HUES64 (cell line): ENCODE results near the gene DCTN4.

Experiments used
- H3K27ac ChIP-seq: 2 replicates; pipeline ENCODE4 v1.7.0; 2013; ENCODE audit warnings: low read depth, low read length, inconsistent platforms
- H3K27me3 ChIP-seq: 2 replicates; pipeline ENCODE4 v1.6.1; 2013; ENCODE audit warnings: mild to moderate bottlenecking, low read length; ENCODE audit not compliant: insufficient read depth
- H3K36me3 ChIP-seq: 2 replicates; pipeline ENCODE4 v1.6.1; 2013; ENCODE audit warnings: mild to moderate bottlenecking, low read length; ENCODE audit not compliant: insufficient read depth
- H3K4me1 ChIP-seq: 2 replicates; pipeline ENCODE4 v1.6.1; 2013; ENCODE audit warnings: mild to moderate bottlenecking, low read length, moderate library complexity; ENCODE audit not compliant: insufficient read depth
- H3K4me3 ChIP-seq: 2 replicates; pipeline ENCODE4 v1.5.1; 2013; ENCODE audit warnings: mild to moderate bottlenecking, low read length, moderate library complexity
- H3K9ac ChIP-seq: 2 replicates; pipeline ENCODE4 v1.6.1; 2013; ENCODE audit warnings: mild to moderate bottlenecking, low read depth, low read length
- H3K9me3 ChIP-seq: 2 replicates; pipeline ENCODE4 v1.6.1; 2013; ENCODE audit warnings: low read depth, low read length; ENCODE audit not compliant: insufficient read depth
- WGBS: fragments of 150-250, 120-280 bp; methylation state at CpG from one replicate; pipeline ENCODE4 v1.1.7; 2013; ENCODE audit warnings: missing lambda C conversion rate; 5-methylcytosine and 5-hydroxymethylcytosine counted together

DCTN4 gene

GRCh38 chr5:150778517-150779396 is 19.9 kb upstream of the DCTN4 start, which contains the start of gene SMIM3:
SMIM3 (plus strand) TSS chr5:150778757; CDS start chr5:150795441, 16,684 bp downstream.
- Histone ChIP-seq H3K4me1 (peaks cover 45% of the 10 kb centered on the region), H3K4me3 (peak within 1 kb of the TSS; percentile 89), H3K9me3 (no peaks in the 10 kb centered on the region), H3K9ac (peak within 1 kb of the TSS; percentile 91), H3K27ac (peak within 1 kb of the TSS; percentile 93), H3K36me3 (0 out of 2 replicates have a peak, but pooled peaks cover 4% of the 10 kb centered on the region), H3K27me3 (peaks cover 10% of the 10 kb centered on the region)
- under 1% methylated on average over 59 of the region's 59 CpGs for WGBS

- Histone ChIP-seq H3K27ac (peak overlapping the region; percentile 93; the same call in 1 of the 2 replicates), H3K36me3 (0 out of 2 replicates have a peak, but pooled peaks cover 4% of the 10 kb centered on the region), H3K27me3 (peaks cover 10% of the 10 kb centered on the region), H3K9ac (peak overlapping the region; percentile 91), H3K9me3 (no peaks in the 10 kb centered on the region), H3K4me3 (peak overlapping the region; percentile 89), H3K4me1 (peaks cover 38% of the 10 kb centered on the region)
- 22% methylated on average over 7 of the region's 7 CpGs for WGBS
These were observed 19.3 kb upstream of the DCTN4 start for GRCh38 chr5:150778088-150778516.

GRCh38 chr5:150777685-150778084 is 18.9 kb upstream of the DCTN4 start:
- Histone ChIP-seq H3K4me3 (peak overlapping the region; percentile 89; the same call in 1 of the 2 replicates), H3K9ac (no peak overlapping the region), H3K4me1 (peaks cover 34% of the 10 kb centered on the region), H3K27ac (no peak overlapping the region), H3K36me3 (0 out of 2 replicates have a peak, but pooled peaks cover 4% of the 10 kb centered on the region), H3K9me3 (no peaks in the 10 kb centered on the region), H3K27me3 (peaks cover 10% of the 10 kb centered on the region)
- WGBS: 70% methylated on average over 3 of the region's 3 CpGs

GRCh38 chr5:150774145-150774544 is 15.3 kb upstream of the DCTN4 start:
- Histone ChIP-seq H3K27ac (no peak overlapping the region), H3K4me1 (peaks cover 3% of the 10 kb centered on the region), H3K4me3 (no peak overlapping the region), H3K9ac (no peak overlapping the region), H3K36me3 (no peaks in the 10 kb centered on the region), H3K9me3 (no peaks in the 10 kb centered on the region), H3K27me3 (0 out of 2 replicates have a peak, but pooled peaks cover 2% of the 10 kb centered on the region)
- WGBS: 87% methylated on average over 1 of the region's 1 CpG

GRCh38 chr5:150771034-150771795 is 12.4 kb upstream of the DCTN4 start:
- H3K27me3 ChIP-seq: peaks cover 12% of the 10 kb centered on the region; the same call in 1 of the 2 replicates
- H3K4me1 ChIP-seq: no peaks in the 10 kb centered on the region
- H3K27ac ChIP-seq: no peak overlapping the region
- H3K9ac ChIP-seq: no peak overlapping the region
- H3K9me3 ChIP-seq: no peaks in the 10 kb centered on the region
- no peaks in the 10 kb centered on the region for H3K36me3 ChIP-seq
- WGBS: no CpG with 5 or more reads among the region's 1 CpG
- no peak overlapping the region for H3K4me3 ChIP-seq

GRCh38 chr5:150766251-150766650 is 7.4 kb upstream of the DCTN4 start:
- no peak overlapping the region for H3K4me3 ChIP-seq
- no peaks in the 10 kb centered on the region for H3K9me3 ChIP-seq
- no peaks in the 10 kb centered on the region for H3K36me3 ChIP-seq
- H3K9ac ChIP-seq: no peak overlapping the region
- no peaks in the 10 kb centered on the region; the same call in 1 of the 2 replicates for H3K4me1 ChIP-seq
- no peak overlapping the region for H3K27ac ChIP-seq
- 92% methylated on average over 2 of the region's 2 CpGs for WGBS
- H3K27me3 ChIP-seq: peaks cover 12% of the 10 kb centered on the region; the same call in 1 of the 2 replicates

- no peak overlapping the region for H3K27ac ChIP-seq
- no peaks in the 10 kb centered on the region; the same call in 1 of the 2 replicates for H3K4me1 ChIP-seq
- no peaks in the 10 kb centered on the region for H3K36me3 ChIP-seq
- peaks cover 12% of the 10 kb centered on the region; the same call in 1 of the 2 replicates for H3K27me3 ChIP-seq
- no peak overlapping the region for H3K9ac ChIP-seq
- no peaks in the 10 kb centered on the region for H3K9me3 ChIP-seq
- WGBS: no CpG with 5 or more reads among the region's 1 CpG
- no peak overlapping the region for H3K4me3 ChIP-seq
These were observed 7.0 kb upstream of the DCTN4 start for GRCh38 chr5:150765799-150766169.

- Histone ChIP-seq H3K4me3 (no peak overlapping the region), H3K27me3 (peaks cover 12% of the 10 kb centered on the region; the same call in 1 of the 2 replicates), H3K9me3 (no peaks in the 10 kb centered on the region), H3K9ac (no peak overlapping the region), H3K4me1 (no peaks in the 10 kb centered on the region; the same call in 1 of the 2 replicates), H3K27ac (no peak overlapping the region), H3K36me3 (no peaks in the 10 kb centered on the region)
- WGBS: 81% methylated on average over 2 of the region's 2 CpGs
These were observed 6.4 kb upstream of the DCTN4 start for GRCh38 chr5:150765011-150765798.

- Histone ChIP-seq H3K4me1 (no peaks in the 10 kb centered on the region; the same call in 1 of the 2 replicates), H3K9me3 (peaks cover 5% of the 10 kb centered on the region), H3K27me3 (peaks cover 12% of the 10 kb centered on the region; the same call in 1 of the 2 replicates), H3K36me3 (no peaks in the 10 kb centered on the region), H3K9ac (no peak overlapping the region), H3K27ac (no peak overlapping the region), H3K4me3 (no peak overlapping the region)
- WGBS: 95% methylated on average over 2 of the region's 2 CpGs
These were observed 5.7 kb upstream of the DCTN4 start for GRCh38 chr5:150764530-150764929.

- Histone ChIP-seq H3K27ac (no peak overlapping the region), H3K9ac (no peak overlapping the region), H3K4me3 (no peak overlapping the region), H3K4me1 (no peaks in the 10 kb centered on the region; the same call in 1 of the 2 replicates), H3K36me3 (no peaks in the 10 kb centered on the region), H3K9me3 (peaks cover 9% of the 10 kb centered on the region), H3K27me3 (peaks cover 12% of the 10 kb centered on the region; the same call in 1 of the 2 replicates)
- 76% methylated on average over 7 of the region's 7 CpGs for WGBS
These were observed 4.4 kb upstream of the DCTN4 start for GRCh38 chr5:150763023-150763769.
